GM12872 (cell line): Measurements from ENCODE around the gene CCDC157.

Experiments
- CTCF ChIP-seq: IDR thresholded peaks from 3 replicates; pipeline ENCODE4 v1.5.1; 2011; ENCODE audit warnings: low read depth, mild to moderate bottlenecking, low read length, moderate library complexity; ENCODE audit not compliant: insufficient read depth

The CCDC157 gene

DNA sequence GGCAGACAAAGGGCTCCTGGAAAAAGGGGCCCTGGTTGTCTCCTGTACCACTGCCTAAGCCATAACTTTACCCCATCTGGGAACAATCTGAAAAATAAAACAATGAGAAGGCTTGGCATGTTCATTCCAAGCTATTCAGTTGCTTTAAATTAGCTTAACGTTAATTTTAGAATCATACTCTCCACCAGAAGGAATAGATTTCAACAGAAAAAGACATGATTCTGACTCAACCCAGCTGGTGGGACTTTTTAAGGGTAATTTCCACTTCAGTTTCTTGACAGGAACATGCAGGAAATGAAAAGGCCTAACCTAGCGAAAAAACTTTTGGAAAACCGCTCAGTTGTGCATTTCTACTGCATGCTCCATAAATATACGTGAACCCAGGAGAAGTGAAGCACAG lies 8.0 kb upstream of the CCDC157 start:
- no peak for TF ChIP-seq CTCF

DNA sequence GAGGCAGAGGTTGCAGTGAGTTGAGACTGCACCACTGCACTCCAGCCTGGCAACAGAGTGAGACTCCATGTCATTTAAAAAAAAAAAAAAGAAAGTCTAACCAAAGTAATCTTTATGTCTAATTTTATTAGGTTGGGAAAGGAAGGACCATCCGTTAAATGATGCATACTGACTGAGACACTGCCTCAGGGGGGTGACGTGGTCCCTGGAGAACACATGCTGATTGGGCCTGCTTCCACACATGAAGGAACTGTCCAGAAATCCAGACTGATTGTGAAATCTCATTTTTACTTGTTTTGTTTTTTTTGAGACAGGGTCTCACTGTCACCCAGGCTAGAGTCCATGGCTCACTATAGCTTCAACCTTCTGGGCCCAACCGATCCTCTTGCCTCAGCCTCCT lies 5.6 kb upstream of the CCDC157 start:
- no peak for TF ChIP-seq CTCF

GRCh38 chr22:30354644-30355043 lies 2.2 kb upstream of the CCDC157 start:
- no peak for TF ChIP-seq CTCF

- no peak for TF ChIP-seq CTCF
Measured at GRCh38 chr22:30357236-30357570, 396 bp downstream of the CCDC157 start.

- no peak for TF ChIP-seq CTCF
Measured at GRCh38 chr22:30357650-30358215, 926 bp downstream of the CCDC157 start.

DNA sequence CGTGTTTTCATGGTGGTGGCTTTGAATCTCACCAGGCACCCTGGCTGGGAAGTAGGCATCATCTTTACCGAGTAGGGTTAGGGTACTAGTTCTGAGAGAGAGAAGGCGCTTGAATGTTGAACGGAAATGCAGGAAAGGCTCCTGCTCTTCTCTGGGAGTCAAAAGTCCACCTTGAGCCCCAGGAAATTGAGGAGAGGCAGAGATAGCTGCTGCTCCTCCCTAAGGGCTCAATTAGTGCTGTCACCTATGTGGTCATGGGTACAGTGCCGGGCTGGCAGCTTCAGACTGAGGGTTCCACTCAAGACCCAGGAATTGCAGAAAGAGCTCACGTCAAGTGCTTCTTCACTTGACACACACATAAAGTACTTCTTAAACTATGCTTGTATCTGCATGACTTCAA lies 1.7 kb downstream of the CCDC157 start:
- TF ChIP-seq CTCF: no peak

DNA sequence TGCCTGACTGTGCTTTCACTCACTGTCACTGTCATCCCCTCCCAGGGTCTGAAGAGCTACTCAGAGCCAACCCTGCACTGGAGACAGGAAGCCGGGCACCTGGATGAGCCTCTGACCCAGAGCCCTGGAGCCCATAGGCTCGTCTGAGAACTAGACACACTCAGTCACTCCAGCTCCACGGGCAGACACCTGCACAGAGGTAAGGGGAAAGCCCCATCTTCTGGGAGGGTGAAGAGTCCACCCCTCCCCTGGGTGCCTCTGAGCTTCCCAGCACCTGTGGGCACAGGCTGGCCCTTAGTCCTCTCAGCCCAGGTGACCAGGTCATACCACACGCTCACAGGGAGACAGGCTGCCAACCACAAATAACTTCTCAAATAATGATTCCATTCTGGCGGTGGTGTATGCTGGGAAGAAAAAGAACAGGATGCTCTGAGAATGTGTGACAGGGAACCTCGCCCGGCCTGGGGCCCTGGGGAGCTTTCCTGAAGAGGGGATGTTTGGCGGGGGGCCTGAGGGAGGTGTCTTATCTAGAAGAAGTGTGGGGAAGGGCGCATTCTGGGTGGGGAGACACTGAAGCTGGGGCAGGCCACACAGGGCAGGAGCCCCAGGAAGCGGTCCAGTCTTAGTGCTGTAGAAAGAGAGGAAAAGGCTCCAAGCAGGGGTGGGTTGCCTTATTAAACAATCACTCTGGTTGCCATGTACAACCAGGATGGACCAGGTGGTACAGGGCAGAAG lies 5.3 kb downstream of the CCDC157 start:
- TF ChIP-seq CTCF: no peak
